OCI-LY1 (cell line): Measurements from ENCODE around the gene ZNF444.

Experiments used
- H2AFZ ChIP-seq: fragments of 200-600 bp; sonication (generic), shearing (Covaris generic); 2 replicates; pipeline ENCODE4 v1.6.0; 2014; ENCODE audit warnings: antibody characterized with exemption, mild to moderate bottlenecking, low read length
- H3F3A ChIP-seq: fragments of 200-600 bp; sonication (generic), shearing (Covaris generic); 2 replicates; pipeline ENCODE4 v1.6.0; 2014; ENCODE audit warnings: mild to moderate bottlenecking, antibody characterized with exemption, low read length, moderate library complexity; ENCODE audit not compliant: insufficient read depth
- H3K27ac ChIP-seq: fragments of 200-600 bp; sonication (generic); 2 replicates; pipeline ENCODE4 v1.5.1; 2014; ENCODE audit warnings: low read length, mixed run types, mild to moderate bottlenecking, low read depth; ENCODE audit not compliant: poor library complexity, severe bottlenecking
- H3K27me3 ChIP-seq: fragments of 200-600 bp; sonication (generic); 2 replicates; pipeline ENCODE4 v1.6.0; 2014; ENCODE audit warnings: antibody characterized with exemption, mild to moderate bottlenecking, low read length, moderate library complexity; ENCODE audit not compliant: insufficient read depth
- H3K36me3 ChIP-seq: fragments of 200-600 bp; sonication (generic); 2 replicates; pipeline ENCODE4 v1.6.1; 2014; ENCODE audit warnings: mild to moderate bottlenecking, antibody characterized with exemption, low read length, moderate library complexity, mixed read lengths; ENCODE audit not compliant: insufficient read depth
- H3K4me1 ChIP-seq: fragments of 200-600 bp; sonication (generic); 2 replicates; pipeline ENCODE4 v1.5.1; 2014; ENCODE audit warnings: mild to moderate bottlenecking, low read length, moderate library complexity; ENCODE audit not compliant: insufficient read depth, severe bottlenecking
- H3K4me2 ChIP-seq: fragments of 200-600 bp; sonication (generic), shearing (Covaris generic); 2 replicates; pipeline ENCODE4 v1.6.1; 2014; ENCODE audit warnings: low read length
- H3K4me3 ChIP-seq: fragments of 200-600 bp; sonication (generic); 2 replicates; pipeline ENCODE4 v1.5.1; 2014; ENCODE audit warnings: low read length, low read depth, mild to moderate bottlenecking, mixed read lengths; ENCODE audit not compliant: poor library complexity, severe bottlenecking
- H3K79me2 ChIP-seq: fragments of 200-600 bp; shearing (Covaris generic); 2 replicates; pipeline ENCODE4 v1.6.1; 2016; ENCODE audit warnings: mixed run types, low read length, mixed read lengths; ENCODE audit not compliant: insufficient read depth
- H3K9ac ChIP-seq: fragments of 200-600 bp; sonication (generic), shearing (Covaris generic); 2 replicates; pipeline ENCODE4 v1.6.1; 2014; ENCODE audit warnings: mild to moderate bottlenecking, low read length, mixed read lengths
- H3K9me2 ChIP-seq: fragments of 200-600 bp; sonication (generic), shearing (Covaris generic); 2 replicates; pipeline ENCODE4 v1.6.1; 2014; ENCODE audit warnings: low read depth, mild to moderate bottlenecking, low read length, mixed read lengths
- H3K9me3 ChIP-seq: fragments of 200-600 bp; shearing (Covaris generic); 2 replicates; pipeline ENCODE4 v1.6.1; 2014; ENCODE audit warnings: low read length, mixed read lengths
- H4K20me1 ChIP-seq: fragments of 200-600 bp; sonication (generic), shearing (Covaris generic); 2 replicates; pipeline ENCODE4 v1.6.0; 2016; ENCODE audit warnings: mild to moderate bottlenecking, low read length; ENCODE audit not compliant: insufficient read depth
- CTCF ChIP-seq: fragments of 200-600 bp; sonication (generic), shearing (Covaris generic); IDR thresholded peaks from 2 replicates; pipeline ENCODE4 v1.5.1; 2017; ENCODE audit warnings: mild to moderate bottlenecking, antibody characterized with exemption, low read length, moderate library complexity, mixed read lengths
- EZH2 ChIP-seq: fragments of 200-600 bp; sonication (generic), shearing (Covaris generic); IDR thresholded peaks from 2 replicates; pipeline ENCODE4 v1.8.0; 2017; ENCODE audit warnings: borderline replicate concordance, mixed run types, mild to moderate bottlenecking, antibody characterized with exemption, low read length, moderate library complexity, mixed read lengths

The ZNF444 gene

GRCh38 chr19:56138069-56138468 lies 3.0 kb upstream of the ZNF444 start:
- Histone ChIP-seq H3K79me2 (peaks cover 14% of the 10 kb centered on the region), H3K27ac (no peak overlapping the region), H3K9ac (no peak overlapping the region), H3F3A (no peaks in the 10 kb centered on the region), H3K27me3 (no peaks in the 10 kb centered on the region), H4K20me1 (no peaks in the 10 kb centered on the region), H3K4me3 (no peak overlapping the region), H3K4me2 (no peak overlapping the region), H3K4me1 (peaks cover 35% of the 10 kb centered on the region), H3K36me3 (peaks cover 7% of the 10 kb centered on the region; the same call in 1 of the 2 replicates), H2AFZ (no peak overlapping the region), H3K9me2 (no peaks in the 10 kb centered on the region), H3K9me3 (no peaks in the 10 kb centered on the region)
- TF ChIP-seq EZH2 = no peak
- TF ChIP-seq CTCF = no peak

GRCh38 chr19:56139847-56140582 lies 1.1 kb upstream of the ZNF444 start:
- Histone ChIP-seq H3K36me3 (peaks cover 7% of the 10 kb centered on the region; the same call in 1 of the 2 replicates), H4K20me1 (no peaks in the 10 kb centered on the region), H3K9me3 (no peaks in the 10 kb centered on the region), H3F3A (no peaks in the 10 kb centered on the region), H2AFZ (no peak overlapping the region), H3K4me2 (peak overlapping the region; percentile 80), H3K4me1 (peaks cover 29% of the 10 kb centered on the region), H3K4me3 (peak overlapping the region; percentile 74), H3K9me2 (no peaks in the 10 kb centered on the region), H3K27me3 (no peaks in the 10 kb centered on the region), H3K79me2 (peaks cover 15% of the 10 kb centered on the region), H3K27ac (peak overlapping the region; percentile 24), H3K9ac (peak overlapping the region; percentile 66)
- TF ChIP-seq EZH2 (no peak), CTCF (no peak)

GRCh38 chr19:56141417-56141993 lies 418 bp downstream of the ZNF444 start:
- Histone ChIP-seq H3K79me2 (peaks cover 15% of the 10 kb centered on the region), H3K9me2 (no peaks in the 10 kb centered on the region), H3K4me3 (peak overlapping the region; percentile 74), H3K9ac (peak overlapping the region; percentile 74), H4K20me1 (no peaks in the 10 kb centered on the region), H3K4me1 (peaks cover 29% of the 10 kb centered on the region), H3K27me3 (no peaks in the 10 kb centered on the region), H2AFZ (no peak overlapping the region), H3K4me2 (peak overlapping the region; percentile 94), H3K27ac (peak overlapping the region; percentile 60), H3K36me3 (peaks cover 7% of the 10 kb centered on the region; the same call in 1 of the 2 replicates), H3F3A (no peaks in the 10 kb centered on the region), H3K9me3 (no peaks in the 10 kb centered on the region)
- TF ChIP-seq EZH2 = no peak
- TF ChIP-seq CTCF = no peak
